ENCODE data around the gene MIGA1.

The MIGA1 gene

GRCh38 chr1:77881061-77881460 lies 101.6 kb downstream of the MIGA1 start:
- Histone ChIP-seq H3K4me1 (ENCODE audit: insufficient read depth, low read length) (no peaks in the 10 kb centered on the region), H3K36me3 (ENCODE audit: insufficient read depth, low read length) (no peaks in the 10 kb centered on the region), H3K27me3 (ENCODE audit: insufficient read depth, low read length) (no peaks in the 10 kb centered on the region), H3K4me3 (ENCODE audit: low read length) (no peak overlapping the region), H3K9me3 (ENCODE audit: low read length) (no peaks in the 10 kb centered on the region), H2AFZ (ENCODE audit: low read depth, low read length) (no peak overlapping the region)

- Histone ChIP-seq H3K36me3 (ENCODE audit: insufficient read depth, low read length) (no peaks in the 10 kb centered on the region), H3K9me3 (ENCODE audit: low read length) (no peaks in the 10 kb centered on the region), H3K4me3 (ENCODE audit: low read length) (no peak overlapping the region), H2AFZ (ENCODE audit: low read depth, low read length) (no peak overlapping the region), H3K4me1 (ENCODE audit: insufficient read depth, low read length) (no peaks in the 10 kb centered on the region), H3K27me3 (ENCODE audit: insufficient read depth, low read length) (no peaks in the 10 kb centered on the region)
These were observed 103.0 kb downstream of the MIGA1 start for GRCh38 chr1:77882411-77882810.

GRCh38 chr1:77888081-77888780 lies 108.8 kb downstream of the MIGA1 start, which contains the start of gene NEXN:
Gene NEXN (plus strand): TSS chr1:77888624. CDS start chr1:77916107, 27,483 bp downstream.
- Histone ChIP-seq H2AFZ (ENCODE audit: low read depth, low read length) (peak within 1 kb of the TSS; percentile 93), H3K4me3 (ENCODE audit: low read length) (peak within 1 kb of the TSS; percentile 99), H3K4me1 (ENCODE audit: insufficient read depth, low read length) (peaks cover 14% of the 10 kb centered on the region)

GRCh38 chr1:77888781-77889642 lies 109.6 kb downstream of the MIGA1 start:
- H3K9me3 ChIP-seq (ENCODE audit: low read length): no peaks in the 10 kb centered on the region
- no peaks in the 10 kb centered on the region for H3K27me3 ChIP-seq (ENCODE audit: insufficient read depth, low read length)
- peak overlapping the region; percentile 93 for H2AFZ ChIP-seq (ENCODE audit: low read depth, low read length)
- peak overlapping the region; percentile 99 for H3K4me3 ChIP-seq (ENCODE audit: low read length)
- H3K36me3 ChIP-seq (ENCODE audit: insufficient read depth, low read length): no peaks in the 10 kb centered on the region
- H3K4me1 ChIP-seq (ENCODE audit: insufficient read depth, low read length): peaks cover 14% of the 10 kb centered on the region

More at GRCh38 chr1:77888081-77888780, 108.8 kb downstream of the MIGA1 start, which contains the start of gene NEXN:
- Histone ChIP-seq H3K9me3 (ENCODE audit: low read length) (no peaks in the 10 kb centered on the region), H3K27me3 (ENCODE audit: insufficient read depth, low read length) (no peaks in the 10 kb centered on the region), H3K36me3 (ENCODE audit: insufficient read depth, low read length) (no peaks in the 10 kb centered on the region)

- no peaks in the 10 kb centered on the region for H3K9me3 ChIP-seq (ENCODE audit: low read length)
- H3K27me3 ChIP-seq (ENCODE audit: insufficient read depth, low read length): no peaks in the 10 kb centered on the region
- H3K4me1 ChIP-seq (ENCODE audit: insufficient read depth, low read length): peaks cover 14% of the 10 kb centered on the region
- H3K36me3 ChIP-seq (ENCODE audit: insufficient read depth, low read length): no peaks in the 10 kb centered on the region
- H2AFZ ChIP-seq (ENCODE audit: low read depth, low read length): peak overlapping the region; percentile 93
- peak overlapping the region; percentile 99 for H3K4me3 ChIP-seq (ENCODE audit: low read length)
These were observed 110.2 kb downstream of the MIGA1 start for GRCh38 chr1:77889671-77890070.

GRCh38 chr1:77891200-77891599 lies 111.8 kb downstream of the MIGA1 start:
- Histone ChIP-seq H3K4me3 (ENCODE audit: low read length) (no peak overlapping the region), H3K36me3 (ENCODE audit: insufficient read depth, low read length) (no peaks in the 10 kb centered on the region), H3K9me3 (ENCODE audit: low read length) (no peaks in the 10 kb centered on the region), H3K27me3 (ENCODE audit: insufficient read depth, low read length) (no peaks in the 10 kb centered on the region), H3K4me1 (ENCODE audit: insufficient read depth, low read length) (peaks cover 14% of the 10 kb centered on the region), H2AFZ (ENCODE audit: low read depth, low read length) (no peak overlapping the region)

GRCh38 chr1:77899647-77900320 lies 120.3 kb downstream of the MIGA1 start:
- H3K9me3 ChIP-seq (ENCODE audit: low read length): no peaks in the 10 kb centered on the region
- no peak overlapping the region for H2AFZ ChIP-seq (ENCODE audit: low read depth, low read length)
- H3K4me3 ChIP-seq (ENCODE audit: low read length): no peak overlapping the region
- no peaks in the 10 kb centered on the region for H3K4me1 ChIP-seq (ENCODE audit: insufficient read depth, low read length)
- no peaks in the 10 kb centered on the region for H3K27me3 ChIP-seq (ENCODE audit: insufficient read depth, low read length)
- H3K36me3 ChIP-seq (ENCODE audit: insufficient read depth, low read length): no peaks in the 10 kb centered on the region

GRCh38 chr1:77900687-77901293 lies 121.3 kb downstream of the MIGA1 start:
- Histone ChIP-seq H3K27me3 (ENCODE audit: insufficient read depth, low read length) (no peaks in the 10 kb centered on the region), H3K4me3 (ENCODE audit: low read length) (no peak overlapping the region), H3K36me3 (ENCODE audit: insufficient read depth, low read length) (no peaks in the 10 kb centered on the region), H2AFZ (ENCODE audit: low read depth, low read length) (peak overlapping the region; percentile 37), H3K4me1 (ENCODE audit: insufficient read depth, low read length) (no peaks in the 10 kb centered on the region), H3K9me3 (ENCODE audit: low read length) (no peaks in the 10 kb centered on the region)

- no peak overlapping the region for H2AFZ ChIP-seq (ENCODE audit: low read depth, low read length)
- H3K27me3 ChIP-seq (ENCODE audit: insufficient read depth, low read length): no peaks in the 10 kb centered on the region
These were observed 126.2 kb downstream of the MIGA1 start for GRCh38 chr1:77905603-77906002.

GRCh38 chr1:77906019-77906545 lies 126.6 kb downstream of the MIGA1 start:
- no peaks in the 10 kb centered on the region for H3K9me3 ChIP-seq (ENCODE audit: low read length)
- no peaks in the 10 kb centered on the region for H3K27me3 ChIP-seq (ENCODE audit: insufficient read depth, low read length)
- no peaks in the 10 kb centered on the region for H3K36me3 ChIP-seq (ENCODE audit: insufficient read depth, low read length)
- no peaks in the 10 kb centered on the region for H3K4me1 ChIP-seq (ENCODE audit: insufficient read depth, low read length)
- no peak overlapping the region for H3K4me3 ChIP-seq (ENCODE audit: low read length)
- no peak overlapping the region for H2AFZ ChIP-seq (ENCODE audit: low read depth, low read length)

More at GRCh38 chr1:77905603-77906002, 126.2 kb downstream of the MIGA1 start:
- Histone ChIP-seq H3K36me3 (ENCODE audit: insufficient read depth, low read length) (no peaks in the 10 kb centered on the region), H3K4me1 (ENCODE audit: insufficient read depth, low read length) (no peaks in the 10 kb centered on the region), H3K9me3 (ENCODE audit: low read length) (no peaks in the 10 kb centered on the region), H3K4me3 (ENCODE audit: low read length) (no peak overlapping the region)

- H3K27me3 ChIP-seq (ENCODE audit: insufficient read depth, low read length): no peaks in the 10 kb centered on the region
- H3K9me3 ChIP-seq (ENCODE audit: low read length): no peaks in the 10 kb centered on the region
- H3K36me3 ChIP-seq (ENCODE audit: insufficient read depth, low read length): no peaks in the 10 kb centered on the region
- no peaks in the 10 kb centered on the region for H3K4me1 ChIP-seq (ENCODE audit: insufficient read depth, low read length)
- no peak overlapping the region for H3K4me3 ChIP-seq (ENCODE audit: low read length)
- no peak overlapping the region for H2AFZ ChIP-seq (ENCODE audit: low read depth, low read length)
These were observed 127.2 kb downstream of the MIGA1 start for GRCh38 chr1:77906624-77907023.

GRCh38 chr1:77910116-77910515 lies 130.7 kb downstream of the MIGA1 start:
- Histone ChIP-seq H3K4me1 (ENCODE audit: insufficient read depth, low read length) (no peaks in the 10 kb centered on the region), H3K36me3 (ENCODE audit: insufficient read depth, low read length) (no peaks in the 10 kb centered on the region), H3K9me3 (ENCODE audit: low read length) (no peaks in the 10 kb centered on the region), H3K4me3 (ENCODE audit: low read length) (no peak overlapping the region), H3K27me3 (ENCODE audit: insufficient read depth, low read length) (no peaks in the 10 kb centered on the region), H2AFZ (ENCODE audit: low read depth, low read length) (no peak overlapping the region)
